ENCODE data around the gene CDT1.
A peak's percentile ranks its signal among the peaks of the same experiment; 100 is the strongest.
"Not testable (repeated sequence)": the region's sequence is repeated elsewhere in the genome, so short reads cannot be mapped to it uniquely, and the experiment has no call there.

Gene CDT1

DNA sequence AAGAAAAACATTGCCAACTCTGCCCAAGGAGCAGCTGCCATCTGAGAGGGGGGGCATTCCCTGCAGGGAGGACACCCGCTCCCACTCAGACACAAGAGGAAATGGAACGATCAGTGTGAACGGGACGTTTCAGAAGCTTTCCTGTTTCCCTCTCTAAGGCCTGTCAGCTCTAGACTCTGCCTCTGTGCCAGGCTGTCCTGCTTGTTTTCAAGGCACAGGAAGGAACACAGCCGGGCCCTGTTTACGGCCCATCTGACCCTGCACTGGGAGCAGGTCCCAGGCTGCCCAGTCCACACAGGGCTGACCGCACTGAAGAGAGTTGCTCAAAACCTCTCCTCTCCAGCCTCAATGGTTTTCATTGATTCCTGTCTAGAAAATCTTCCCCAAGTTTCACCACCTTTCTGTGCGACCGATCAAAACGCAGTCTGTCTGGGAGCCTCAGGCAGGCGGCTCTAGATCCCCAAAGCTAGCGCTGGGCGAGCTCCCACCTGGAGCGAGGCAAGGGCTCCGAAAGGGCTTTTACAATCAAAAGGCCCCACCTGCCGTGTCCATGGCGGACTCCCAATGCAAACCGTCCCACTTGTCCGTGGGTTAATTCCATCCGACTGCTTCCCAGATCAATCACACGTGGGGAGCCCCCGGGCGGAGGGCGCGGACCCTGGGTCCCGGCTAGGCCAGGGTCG is 20.1 kb upstream of the CDT1 start:
- DNase-seq (ENCODE audit: low read depth): no peak

DNA sequence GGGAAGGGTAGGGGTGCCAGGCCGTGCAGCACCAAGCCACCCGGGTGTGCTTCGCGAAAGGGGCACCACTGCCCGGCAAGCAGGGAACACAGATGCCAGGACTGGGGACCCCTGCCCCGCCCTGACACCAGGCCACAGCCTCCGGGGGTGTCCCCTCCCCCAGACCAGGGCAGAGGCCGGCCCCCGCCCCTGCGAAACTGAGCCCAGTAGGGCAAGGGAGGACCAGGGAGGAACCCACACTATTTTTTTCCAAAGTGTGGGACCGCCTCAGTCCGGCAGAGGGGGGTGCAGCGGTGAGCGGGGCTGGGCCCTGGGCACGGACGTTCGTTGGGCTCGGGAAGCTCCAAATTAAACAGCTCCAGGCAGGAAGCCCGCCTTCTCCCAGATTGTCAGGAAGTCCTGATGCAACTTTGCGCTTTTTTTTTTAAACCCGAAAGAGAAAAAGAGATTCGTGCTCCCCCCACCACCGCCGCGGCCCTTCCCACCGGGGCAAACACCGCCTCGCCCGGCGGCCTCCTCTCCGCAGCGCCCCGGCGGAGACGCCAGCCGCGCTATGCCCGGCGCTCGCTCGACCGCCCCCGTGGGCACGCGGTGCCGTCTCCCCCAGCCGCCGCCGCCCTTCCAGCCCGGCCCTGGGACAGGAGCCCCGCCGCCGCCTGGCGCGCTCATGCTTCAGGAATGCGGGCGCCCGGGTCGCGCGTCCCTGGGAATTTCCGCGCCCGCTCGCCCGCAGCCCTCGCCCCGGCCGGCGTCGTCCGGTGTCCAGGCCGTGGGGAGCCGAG is 19.3 kb upstream of the CDT1 start:
- DNase-seq (ENCODE audit: low read depth): no peak

DNA sequence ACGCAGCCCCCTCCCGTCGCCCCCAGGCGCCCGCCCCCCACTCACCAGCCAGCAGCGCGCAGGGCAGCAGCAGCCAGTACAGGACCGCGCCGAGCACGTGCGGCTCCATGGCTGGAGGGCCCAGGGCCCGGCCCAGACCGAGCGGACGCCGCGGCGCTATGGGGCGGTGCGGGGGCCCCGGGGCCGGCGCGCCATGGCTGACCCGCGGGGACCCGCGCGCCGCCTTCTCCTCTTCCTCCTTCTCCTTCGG is 18.8 kb upstream of the CDT1 start:
- DNase-seq (ENCODE audit: low read depth): no peak

DNA sequence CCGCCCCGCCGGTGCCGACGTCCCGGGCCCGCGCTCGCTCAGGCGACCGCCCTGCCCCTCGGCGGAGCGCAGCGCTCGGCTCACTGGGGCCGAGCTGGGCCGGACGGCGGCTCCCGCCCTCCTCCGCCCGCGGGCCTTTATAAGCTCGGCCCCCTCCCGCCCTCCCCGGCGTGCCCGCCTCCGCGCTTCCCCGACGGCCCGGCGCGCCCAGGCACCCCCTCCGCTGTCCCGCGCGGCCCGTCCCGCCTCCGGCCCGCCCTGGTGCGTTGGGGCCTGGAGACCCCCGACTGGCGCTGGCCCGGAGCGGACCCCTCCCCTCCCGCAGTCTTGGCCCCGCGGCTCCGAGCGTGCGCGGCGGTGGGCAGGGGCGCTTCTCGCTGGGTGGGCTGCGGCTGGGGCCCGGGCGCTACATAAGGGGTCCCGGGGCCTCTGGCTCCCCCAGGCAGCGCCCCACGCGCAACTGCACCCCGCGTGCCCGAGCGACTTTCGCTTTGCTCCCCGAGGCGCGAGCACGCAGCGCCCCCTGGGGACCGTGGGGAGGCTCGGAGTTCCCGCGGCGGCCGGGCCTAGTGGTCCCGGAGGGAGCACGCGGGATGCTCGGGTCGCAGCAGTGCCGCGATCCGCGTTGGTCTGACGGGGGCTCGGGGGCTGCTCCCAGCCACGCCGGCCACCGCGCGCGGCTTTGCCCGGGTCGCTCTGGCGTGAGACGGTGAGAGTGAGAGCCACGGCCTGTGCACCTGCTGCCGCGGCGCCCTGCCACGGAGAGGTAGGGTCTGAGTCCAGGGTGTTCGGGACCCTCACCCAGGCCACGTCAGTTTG is 18.3 kb upstream of the CDT1 start, which contains the start of gene PIEZO1:
Gene PIEZO1, minus strand, starts transcription at position 115 of the 819 bp plus-strand sequence. CDS start 256 bp downstream, outside the sequence.
- peak; percentile 61 for DNase-seq (ENCODE audit: low read depth)

DNA sequence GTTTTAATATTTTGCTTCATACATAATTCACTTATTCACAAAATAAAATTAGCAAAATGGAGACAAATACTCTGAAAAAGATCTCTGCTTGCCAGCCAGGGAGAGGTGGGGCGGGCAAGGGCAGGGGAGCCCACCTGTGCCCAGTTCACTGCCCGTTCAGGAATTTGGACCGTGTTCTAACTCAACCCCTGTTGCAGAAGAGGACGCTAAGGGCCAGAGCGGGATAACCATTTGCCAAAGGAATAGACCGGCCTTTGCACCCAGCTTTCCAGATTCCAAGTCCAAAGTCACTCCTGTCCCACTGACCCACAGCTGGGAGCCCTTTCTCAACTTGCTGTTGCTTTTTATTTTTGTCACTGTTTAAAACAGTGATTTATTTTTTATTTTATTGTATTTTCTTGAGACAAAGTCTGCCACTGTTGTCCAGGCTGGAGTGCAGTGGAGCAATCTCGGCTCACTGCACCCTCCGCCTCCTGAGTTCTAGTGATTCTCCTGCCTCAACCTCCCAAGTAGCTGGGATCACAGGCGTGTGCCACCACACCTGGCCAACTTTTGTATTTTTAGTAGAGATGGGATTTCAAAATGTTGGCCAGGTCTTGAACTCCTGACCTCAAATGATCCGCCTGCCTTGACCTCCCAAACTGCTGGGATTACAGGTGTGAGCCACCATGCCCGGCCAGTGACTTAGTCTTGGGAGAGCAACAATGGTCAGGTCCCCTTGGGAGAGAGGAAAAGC is 15.8 kb upstream of the CDT1 start:
- DNase-seq (ENCODE audit: low read depth): no peak

DNA sequence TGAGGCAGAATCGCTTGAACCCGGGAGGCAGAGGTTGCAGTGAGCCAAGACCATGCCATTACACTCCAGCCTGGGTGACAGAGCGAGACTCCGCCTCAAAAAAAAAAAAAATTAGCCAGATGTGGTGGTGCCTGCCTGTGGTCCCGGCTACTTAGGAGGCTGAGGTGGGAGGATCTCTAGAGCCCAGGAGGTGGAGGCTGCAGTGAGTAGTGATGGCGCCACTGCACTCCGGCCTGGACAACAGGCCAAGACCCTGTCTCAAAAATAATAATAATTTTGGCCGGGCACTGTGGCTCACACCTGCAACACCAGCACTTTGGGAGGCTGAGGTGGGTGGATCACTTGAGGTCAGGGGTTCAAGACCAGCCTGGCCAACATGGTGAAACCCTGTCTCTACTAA is 14.8 kb upstream of the CDT1 start:
- not testable (repeated sequence) for DNase-seq (ENCODE audit: low read depth)

DNA sequence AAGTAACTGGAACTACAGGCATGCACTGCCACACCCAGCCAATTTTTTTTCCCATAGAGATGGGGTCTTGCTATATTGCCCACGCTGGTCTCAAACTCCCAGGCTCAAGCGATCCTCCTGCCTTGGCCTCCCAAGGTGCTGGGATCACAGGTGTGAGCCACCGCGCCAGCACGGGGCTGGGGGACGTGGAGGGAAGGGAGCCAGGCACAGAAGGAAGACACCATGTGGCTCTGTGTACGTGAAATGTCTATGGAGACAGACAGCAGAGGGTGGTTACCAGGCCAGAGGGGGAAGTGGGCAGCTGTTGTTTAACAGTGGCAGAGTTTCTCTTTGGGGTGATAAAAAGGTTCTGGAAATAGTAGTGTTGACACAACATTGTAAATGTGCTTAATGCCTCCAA is 14.0 kb upstream of the CDT1 start:
- no peak for DNase-seq (ENCODE audit: low read depth)

DNA sequence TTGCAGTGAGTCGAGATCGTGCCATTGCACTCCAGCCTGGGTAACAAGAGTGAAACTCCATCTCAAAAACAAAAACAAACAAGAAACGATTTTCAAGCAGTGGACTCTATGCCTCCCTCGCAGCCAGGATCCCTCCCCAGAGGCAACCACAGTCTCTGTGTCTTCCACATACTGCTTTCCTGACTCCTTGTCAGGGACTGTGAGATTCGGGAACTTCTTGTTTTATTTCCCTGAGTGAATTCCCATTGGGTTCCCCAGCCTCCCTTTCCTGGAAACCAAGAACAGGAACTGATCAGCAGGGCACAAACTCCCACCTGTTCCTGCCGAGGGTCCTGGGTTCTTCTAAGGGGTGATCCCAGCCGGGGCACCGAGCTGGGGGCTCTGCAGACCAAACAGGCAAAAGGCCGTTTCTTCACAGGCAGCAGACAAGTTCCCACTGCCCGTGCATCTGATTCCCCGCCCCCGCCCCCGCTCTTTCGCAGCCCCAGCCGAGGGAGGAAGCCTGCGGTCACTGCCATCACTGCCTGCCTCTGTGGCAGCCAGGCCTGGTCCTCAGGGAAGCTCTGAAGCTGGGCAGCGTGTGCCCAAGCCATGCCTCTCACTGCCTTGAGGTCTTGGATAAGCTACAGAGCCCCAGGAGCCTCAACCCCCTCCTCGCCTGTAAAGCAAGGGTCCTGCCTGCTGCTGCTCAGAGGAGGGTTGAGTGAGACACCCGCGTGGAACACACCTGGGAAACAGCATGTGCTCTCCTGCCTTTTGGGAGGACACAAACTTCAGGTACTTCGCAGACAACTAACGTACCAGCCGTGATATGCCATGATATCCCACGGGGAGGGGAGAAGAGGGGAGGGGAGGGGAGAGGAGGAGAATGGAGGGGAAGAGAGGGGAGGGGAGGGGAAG is 13.0 kb upstream of the CDT1 start:
- no peak for DNase-seq (ENCODE audit: low read depth)

DNA sequence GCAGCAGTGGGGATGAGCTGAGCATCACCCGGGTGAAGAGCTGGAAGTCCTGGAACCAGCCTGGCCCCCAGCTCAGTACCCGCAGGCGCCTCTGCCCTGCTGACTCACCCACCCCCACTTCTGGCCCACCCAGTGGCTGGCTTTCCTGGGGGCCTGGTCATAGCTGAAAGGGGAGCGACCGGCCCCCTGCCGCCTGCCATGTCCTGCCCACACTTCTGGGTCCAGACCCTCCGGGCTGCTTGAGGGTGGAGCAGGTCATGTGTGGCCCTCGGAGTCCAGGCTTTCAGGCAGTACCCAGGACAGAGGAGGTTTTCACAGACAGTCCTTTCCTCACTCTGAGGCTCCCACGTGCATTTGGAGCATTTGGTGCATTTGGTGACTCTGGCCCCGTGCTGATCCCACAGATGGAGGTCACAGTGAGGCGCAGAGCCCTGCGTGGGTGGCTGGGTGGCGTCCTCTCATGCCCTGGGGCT is 11.5 kb upstream of the CDT1 start:
- no peak for DNase-seq (ENCODE audit: low read depth)

DNA sequence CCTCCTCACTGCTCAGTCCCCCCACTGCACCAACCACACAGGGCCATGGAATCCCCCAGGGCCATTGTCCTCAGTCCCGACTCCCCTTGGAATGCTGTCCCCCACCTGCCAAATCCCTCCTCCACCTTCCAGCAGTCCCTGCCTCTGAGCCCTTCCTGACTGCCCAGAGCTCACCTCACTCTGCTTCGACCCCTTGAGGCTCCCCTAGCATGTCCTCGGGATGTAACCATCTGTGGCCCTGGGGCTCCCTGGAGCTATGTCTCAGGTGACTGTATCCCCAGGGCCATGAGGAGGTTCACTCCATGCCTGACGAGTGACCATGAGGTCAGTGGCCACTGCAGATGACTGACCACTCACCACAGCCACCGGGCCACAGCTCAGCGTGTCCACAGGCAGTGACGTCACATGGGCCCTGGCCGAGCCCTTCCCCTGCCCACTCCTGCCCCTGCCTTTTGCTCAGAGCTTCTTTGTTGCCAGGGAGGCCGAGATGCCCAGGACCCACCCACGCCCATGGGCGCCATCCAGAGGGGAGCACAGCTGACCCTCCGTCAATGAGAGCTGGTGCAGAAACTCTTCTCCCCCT is 10.8 kb upstream of the CDT1 start:
- DNase-seq (ENCODE audit: low read depth): no peak

DNA sequence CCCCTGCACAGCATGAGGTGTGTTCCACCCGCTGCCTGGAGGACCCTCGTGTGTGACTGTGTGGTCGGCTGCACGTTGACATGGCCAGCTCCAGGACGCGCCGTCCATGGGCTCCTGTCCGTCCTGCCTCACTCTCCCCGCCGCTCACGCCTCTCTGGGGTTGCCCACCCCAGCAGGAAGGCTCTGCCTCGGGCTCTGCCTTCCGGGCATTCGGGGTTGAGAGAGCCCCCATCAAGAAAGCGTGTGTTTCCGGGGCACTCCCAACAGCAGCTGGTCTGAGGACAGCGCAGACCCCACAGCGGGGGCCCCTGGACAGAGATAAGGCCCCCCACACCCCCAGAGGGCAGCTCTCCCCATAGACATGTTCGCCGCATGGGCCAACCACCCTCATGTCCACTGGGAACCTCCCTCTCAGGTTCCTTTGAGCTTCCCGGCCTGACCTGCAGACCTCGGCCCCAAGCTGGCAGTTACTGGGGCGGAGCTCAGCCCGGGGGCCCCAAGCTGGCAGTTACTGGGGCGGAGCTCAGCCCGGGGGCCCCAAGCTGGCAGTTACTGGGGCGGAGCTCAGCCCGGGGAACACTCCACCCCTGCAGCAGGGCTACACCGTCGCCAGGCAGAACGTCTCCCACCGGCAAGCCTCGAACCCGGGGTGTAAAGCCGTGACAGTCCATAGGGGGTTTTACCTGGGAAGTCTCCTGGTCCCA is 10.2 kb upstream of the CDT1 start:
- no peak for DNase-seq (ENCODE audit: low read depth)

DNA sequence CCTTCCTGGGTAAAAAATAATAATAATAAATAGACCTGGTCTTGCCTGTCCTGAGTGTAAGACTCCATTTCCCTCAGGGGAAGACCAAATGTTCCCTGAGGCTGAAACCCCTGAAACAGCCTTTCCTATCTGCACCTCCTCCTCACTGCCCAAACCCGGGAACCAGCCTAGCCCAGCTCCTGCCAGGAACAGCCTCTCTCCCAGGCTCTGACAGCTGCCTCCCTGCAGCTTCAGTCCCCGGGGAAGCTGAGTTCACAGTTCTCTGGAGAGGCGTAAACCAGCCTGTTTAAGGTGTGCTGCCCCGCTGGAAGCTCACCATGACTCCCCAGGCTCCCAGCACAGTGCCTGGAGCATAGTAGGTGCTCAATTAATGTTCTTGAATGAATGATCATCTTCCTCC is 7.3 kb upstream of the CDT1 start:
- no peak for DNase-seq (ENCODE audit: low read depth)

DNA sequence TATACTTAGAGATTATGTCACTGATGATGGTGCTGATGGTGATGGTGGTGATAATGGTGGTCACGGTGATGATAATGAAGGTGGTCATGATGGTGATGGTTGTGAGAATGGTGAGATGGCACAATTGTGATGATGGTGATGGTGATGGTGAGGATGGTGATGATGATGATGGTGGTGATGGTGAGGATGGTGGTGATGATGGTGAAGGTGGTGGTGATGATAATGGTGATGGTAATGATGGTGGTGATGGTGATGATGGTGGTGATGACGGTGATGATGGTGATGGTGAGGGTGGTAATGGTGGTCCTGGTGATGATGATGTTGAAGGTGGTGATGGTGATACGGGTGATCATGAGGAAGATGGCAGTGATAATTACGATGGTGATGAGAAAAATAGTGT is 5.5 kb upstream of the CDT1 start:
- no peak for DNase-seq (ENCODE audit: low read depth)

DNA sequence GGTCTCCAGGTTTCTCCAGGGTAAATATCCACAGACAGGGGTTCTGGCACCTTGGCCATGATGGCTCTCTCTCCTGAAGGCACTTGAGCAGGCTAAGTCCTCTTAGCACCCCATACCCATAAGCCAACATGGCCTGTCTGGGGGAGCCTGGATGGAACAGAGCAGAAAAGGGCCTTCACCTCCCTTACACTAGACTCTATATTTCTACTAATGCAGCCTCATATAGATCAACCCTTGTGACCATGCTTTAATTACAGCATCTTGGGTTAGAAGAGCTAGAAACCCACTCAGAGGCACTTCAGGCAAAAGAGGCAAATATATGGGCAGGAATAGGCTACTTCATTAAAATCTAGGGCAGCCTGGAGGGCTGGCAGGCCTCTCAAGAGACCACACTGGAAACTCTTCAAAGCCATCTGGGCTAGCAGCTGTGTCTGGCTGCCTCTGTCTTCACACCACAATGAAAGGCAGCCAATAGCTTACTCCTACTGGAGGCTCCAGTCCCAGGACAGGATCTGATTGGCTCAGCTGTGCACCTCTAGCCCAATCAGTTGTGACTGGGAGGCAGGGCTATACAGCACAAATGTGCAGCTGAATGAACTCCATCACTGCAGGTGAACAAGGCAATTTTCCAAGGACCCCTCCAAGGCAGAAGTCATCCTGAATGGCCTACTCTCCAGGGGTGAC is 4.7 kb upstream of the CDT1 start:
- no peak for DNase-seq (ENCODE audit: low read depth)

DNA sequence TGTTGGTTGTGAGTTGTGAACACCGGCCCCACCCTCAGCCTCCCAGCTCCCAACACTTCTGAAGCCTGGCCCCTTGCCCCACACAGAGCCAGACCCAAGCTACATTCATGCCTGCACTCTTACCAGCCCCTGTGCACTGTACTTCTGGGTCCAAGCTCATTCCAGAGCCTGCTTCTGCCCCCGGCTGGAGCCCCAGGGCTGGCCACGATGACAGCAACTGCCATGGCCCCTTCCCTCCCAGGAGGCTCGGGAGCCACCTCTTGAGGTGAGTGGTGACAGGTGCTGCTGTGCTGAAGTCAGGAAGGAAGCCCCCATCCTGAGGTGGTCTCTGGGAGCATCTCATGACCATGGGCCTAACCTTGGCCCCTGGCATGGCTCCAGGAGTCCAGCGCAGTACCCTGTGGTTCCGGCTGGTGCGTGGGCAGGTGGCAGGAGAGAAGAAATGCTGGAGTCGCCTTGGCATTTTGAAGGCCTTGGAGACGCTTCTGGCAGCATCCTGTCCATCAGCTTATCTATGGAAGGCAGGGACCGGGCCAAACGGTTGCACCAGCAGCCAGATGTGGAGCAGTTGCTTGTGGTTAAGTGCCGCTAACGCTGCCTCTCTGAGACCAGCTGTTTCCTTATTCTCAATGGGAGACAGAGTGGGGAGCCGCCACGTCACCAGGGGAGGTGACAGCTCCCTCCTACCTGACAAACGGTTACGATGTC is 3.9 kb upstream of the CDT1 start:
- no peak for DNase-seq (ENCODE audit: low read depth)

DNA sequence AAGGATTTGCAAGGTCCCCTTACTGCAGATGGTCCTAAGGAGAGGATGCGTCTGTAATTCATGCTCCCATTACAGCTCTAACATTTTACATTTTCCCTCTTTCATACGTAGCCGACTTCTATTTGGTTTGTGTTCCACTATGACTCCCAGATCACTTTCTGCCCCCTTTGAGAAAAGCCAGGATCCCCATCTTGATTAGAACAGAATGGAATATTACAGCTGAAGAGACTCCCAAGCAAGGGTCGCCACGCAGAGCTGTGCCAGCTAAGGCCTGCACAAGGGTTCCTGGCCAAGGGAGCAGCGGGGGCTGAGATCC is 3.4 kb upstream of the CDT1 start:
- DNase-seq (ENCODE audit: low read depth): no peak

DNA sequence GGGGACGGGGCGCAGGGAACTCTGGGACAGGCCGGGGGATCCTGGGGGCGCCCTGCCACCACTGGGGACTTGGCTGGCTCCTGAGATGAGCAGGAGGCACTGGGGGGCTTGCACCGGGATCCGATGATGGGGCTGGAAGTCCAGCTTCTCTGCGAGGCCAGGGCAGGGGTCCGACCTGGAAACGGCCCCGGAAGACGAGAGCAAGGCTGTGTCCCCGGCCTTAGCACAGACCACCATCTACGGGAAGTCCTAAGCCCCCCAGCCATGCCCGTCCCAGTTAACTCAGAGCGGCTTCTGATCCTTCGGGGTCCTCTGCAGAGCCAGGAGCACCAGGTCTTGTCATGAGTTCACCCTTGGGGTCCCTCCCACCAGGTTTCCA is 573 bp downstream of the CDT1 start:
- no peak for DNase-seq (ENCODE audit: low read depth)

DNA sequence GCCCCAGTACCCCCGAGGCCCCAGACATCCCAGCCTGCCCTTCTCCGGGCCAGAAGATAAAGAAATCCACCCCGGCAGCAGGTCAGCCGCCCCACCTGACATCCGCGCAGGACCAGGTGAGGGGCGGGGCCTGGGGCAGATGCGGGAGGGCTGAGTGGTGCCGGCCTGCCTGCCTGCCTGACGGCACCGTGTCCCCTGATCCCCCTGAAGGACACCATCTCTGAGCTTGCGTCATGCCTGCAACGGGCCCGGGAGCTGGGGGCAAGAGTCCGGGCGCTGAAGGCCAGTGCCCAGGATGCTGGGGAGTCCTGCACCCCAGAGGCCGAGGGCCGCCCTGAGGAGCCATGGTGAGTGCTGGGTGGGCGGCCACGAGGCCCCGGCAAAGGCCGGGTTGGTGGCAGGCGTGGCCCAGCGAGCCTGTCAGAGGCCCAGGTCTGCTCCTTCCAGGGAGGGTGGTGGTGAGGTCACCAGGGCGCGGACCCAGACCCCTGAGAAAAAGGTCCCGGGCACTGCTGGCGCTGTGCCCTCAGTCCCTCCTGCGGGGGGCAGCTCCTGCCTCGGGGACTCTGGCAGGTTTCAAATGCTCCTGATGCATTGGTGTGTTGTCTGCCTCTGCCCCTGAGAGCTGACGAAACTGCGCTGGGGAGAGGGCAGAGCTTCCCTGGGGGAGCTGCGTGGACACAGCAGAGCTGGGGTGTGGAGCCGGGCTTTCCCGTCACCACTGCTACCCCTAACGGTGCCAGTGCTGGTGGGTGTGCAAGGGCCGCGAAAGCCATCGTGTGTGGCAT is 1.2 kb downstream of the CDT1 start:
- no peak for DNase-seq (ENCODE audit: low read depth)

All from stimulated activated CD8-positive, alpha-beta memory T cell treated with anti-CD3 and anti-CD28 coated beads, Interleukin-7, amount 100 ng/mL, for 24 hours (primary cell).